ENCODE results near the gene ZNF384.
A peak's percentile ranks its signal among the peaks of the same experiment; 100 is the strongest.
"Not testable (repeated sequence)": the region's sequence is repeated elsewhere in the genome, so short reads cannot be mapped to it uniquely, and the experiment has no call there.

ZNF384 gene

DNA sequence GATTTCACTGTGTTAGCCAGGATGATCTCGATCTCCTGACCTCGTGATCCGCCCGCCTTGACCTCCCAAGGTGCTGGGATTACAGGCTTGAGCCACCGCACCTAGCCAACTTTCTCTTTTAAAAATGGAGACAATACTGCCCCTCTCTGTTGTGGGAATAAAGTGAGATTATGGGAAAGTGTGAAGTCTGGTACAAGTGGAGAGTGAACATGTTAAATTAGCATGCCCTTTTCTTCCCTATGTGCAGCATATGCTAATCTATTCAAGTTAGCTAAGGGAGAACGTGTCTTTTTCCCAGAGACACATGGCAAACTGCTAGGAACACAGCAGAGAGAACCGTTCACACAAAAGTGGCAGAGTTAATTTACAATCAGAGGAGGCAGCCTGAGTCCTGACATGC lies 36.2 kb upstream of the ZNF384 start:
- DNase-seq (ENCODE audit: extremely low read depth, low read depth), result no peak
- TF ChIP-seq CTCF (IDR thresholded peaks at IDR 0.05; ENCODE audit: low read depth, low read length), result no peak

DNA sequence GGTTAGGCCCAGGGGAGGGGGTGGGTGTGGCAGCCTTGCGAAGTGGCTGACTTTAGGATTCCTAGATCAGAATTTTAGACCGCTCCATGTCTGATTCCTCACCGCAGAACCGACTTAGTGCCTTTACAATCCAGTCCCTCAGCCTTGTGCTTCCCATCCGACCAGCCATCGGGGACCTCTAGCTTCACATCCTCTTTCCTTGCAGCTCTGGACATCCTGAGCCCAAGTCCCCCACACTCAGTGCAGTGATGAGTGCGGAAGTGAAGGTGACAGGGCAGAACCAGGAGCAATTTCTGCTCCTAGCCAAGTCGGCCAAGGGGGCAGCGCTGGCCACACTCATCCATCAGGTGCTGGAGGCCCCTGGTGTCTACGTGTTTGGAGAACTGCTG lies 35.2 kb upstream of the ZNF384 start:
- no peak for DNase-seq (ENCODE audit: extremely low read depth, low read depth)
- no peak for TF ChIP-seq CTCF (IDR thresholded peaks at IDR 0.05; ENCODE audit: low read depth, low read length)

DNA sequence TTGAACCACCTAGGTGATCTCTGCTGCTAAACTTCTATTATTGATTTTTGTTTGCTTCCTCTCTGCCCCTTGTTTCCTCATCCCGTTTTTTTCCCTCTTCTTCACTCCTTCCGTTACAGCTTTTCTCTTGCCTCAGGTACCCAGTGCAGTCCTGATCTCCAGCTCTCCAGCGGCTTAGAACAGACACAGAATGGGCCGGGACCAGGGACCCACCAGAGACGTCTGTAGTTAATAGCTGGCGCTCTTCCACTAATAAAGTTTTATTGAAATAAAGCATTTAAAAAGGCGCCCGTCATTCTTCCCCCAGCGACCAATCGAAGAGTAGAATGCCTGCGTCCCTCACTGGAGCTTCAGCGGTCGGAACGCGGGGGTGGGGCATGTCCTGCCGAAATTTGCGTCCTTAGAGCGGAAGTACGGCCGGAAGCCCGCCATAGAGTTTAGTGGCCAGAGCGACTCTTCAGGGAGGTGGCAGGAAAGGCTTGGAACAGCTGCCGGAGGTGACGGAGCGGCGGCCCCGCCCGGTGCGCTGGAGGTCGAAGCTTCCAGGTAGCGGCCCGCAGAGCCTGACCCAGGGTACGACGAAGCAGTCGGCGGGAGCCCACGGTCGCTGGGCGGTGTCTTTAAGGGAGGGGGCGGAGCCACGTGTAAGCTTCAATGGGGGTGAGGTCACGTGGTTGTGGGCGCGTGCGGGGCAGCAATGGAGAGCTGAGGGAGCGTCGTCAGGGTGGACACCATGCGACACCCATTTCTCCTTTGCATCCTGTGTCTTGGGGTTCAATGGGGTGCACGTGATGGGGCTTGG lies 34.6 kb upstream of the ZNF384 start, which contains the start of gene COPS7A:
COPS7A (plus strand) TSS at position 440 of the 802 bp plus-strand sequence. CDS start 611 bp downstream, outside the sequence.
- peak; percentile 91 for DNase-seq (ENCODE audit: extremely low read depth, low read depth)

DNA sequence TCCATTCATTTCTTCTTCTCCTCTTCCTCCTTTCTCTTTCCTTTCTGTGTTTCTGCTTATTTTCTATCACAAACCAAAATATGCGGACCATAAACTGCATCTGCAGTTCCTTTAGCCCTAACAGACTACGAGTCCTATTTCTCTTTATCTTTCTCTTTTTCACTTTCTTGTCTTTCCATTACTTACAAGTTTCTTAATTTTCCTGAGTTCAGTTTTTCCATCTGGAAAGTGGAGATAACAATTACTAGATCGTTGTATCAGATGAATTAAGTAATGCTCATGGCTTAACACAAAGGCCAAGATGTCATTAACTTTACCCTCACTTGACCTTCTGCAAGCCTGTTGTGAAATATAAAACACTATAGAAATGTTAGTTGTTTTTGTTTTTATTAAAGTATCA lies 33.7 kb upstream of the ZNF384 start:
- no peak for TF ChIP-seq CTCF (IDR thresholded peaks at IDR 0.05; ENCODE audit: low read depth, low read length)

More for the DNA sequence above, 34.6 kb upstream of the ZNF384 start, which contains the start of gene COPS7A:
- TF ChIP-seq CTCF (IDR thresholded peaks at IDR 0.05; ENCODE audit: low read depth, low read length), result no peak

DNA sequence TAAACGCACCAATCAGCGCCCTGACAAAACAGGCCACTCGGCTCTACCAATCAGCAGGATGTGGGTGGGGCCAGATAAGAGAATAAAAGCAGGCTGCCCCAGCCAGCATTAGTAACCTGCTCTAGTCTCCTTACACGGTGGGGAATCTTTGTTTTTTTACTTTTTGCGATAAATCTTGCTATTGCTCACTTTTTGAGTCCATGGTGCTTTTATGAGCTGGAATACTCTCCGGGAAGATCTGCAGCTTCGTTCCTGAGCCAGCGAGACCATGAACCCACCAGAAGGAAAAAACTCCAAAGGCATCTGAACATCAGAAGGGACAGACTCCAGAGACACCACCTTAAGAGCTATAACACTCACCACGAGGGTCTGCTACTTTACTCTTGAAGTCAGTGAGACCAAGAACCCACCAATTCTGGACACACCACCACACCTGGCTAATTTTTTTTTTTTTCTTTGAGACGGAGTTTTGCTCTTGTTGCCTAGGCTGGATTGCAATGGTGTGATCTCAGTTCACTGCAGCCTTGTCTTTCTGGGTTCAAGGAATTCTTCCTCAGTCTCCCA lies 27.8 kb upstream of the ZNF384 start:
- no peak for TF ChIP-seq CTCF (IDR thresholded peaks at IDR 0.05; ENCODE audit: low read depth, low read length)
- DNase-seq (ENCODE audit: extremely low read depth, low read depth), result no peak

More for the DNA sequence above, 33.7 kb upstream of the ZNF384 start:
- DNase-seq (ENCODE audit: extremely low read depth, low read depth), result no peak

DNA sequence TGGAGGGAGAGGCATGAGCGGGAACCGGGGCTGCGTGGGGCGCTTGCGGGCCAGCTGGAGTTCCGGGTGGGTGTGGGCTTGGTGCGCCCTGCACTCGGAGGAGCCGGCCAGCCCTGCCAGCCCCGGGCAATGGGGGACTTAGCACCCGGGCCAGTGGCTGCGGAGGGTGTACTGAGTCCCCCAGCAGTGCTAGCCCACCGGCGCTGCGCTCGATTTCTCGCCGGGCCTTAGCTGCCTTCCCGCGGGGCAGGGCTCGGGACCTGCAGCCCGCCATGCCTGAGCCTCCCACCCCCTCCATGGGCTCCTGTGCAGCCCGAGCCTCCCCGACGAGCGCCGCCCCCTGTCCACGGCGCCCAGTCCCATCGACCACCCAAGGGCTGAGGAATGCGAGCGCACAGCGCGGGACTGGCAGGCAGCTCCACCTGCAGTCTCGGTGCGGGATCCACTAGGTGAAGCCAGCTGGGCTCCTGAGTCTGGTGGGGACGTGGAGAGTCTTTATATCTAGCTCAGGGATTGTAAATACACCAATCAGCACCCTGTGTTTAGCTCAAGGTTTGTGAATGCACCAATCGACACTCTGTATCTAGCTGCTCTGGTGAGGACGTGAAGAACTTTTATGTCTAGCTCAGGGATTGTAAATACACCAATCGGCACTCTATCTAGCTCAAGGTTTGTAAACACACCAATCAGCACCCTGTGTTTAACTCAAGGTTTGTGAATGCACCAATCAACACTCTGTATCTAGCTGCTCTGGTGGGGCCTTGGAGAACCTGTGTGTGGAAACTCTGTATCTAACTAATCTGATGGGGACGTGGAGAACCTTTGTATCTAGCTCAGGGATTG lies 27.1 kb upstream of the ZNF384 start:
- not testable (repeated sequence) for DNase-seq (ENCODE audit: extremely low read depth, low read depth)

GRCh38 chr12:6708960-6709394 lies 19.8 kb upstream of the ZNF384 start:
- TF ChIP-seq CTCF (IDR thresholded peaks at IDR 0.05; ENCODE audit: low read depth, low read length), result no peak
- DNase-seq (ENCODE audit: extremely low read depth, low read depth), result no peak

- DNase-seq (ENCODE audit: extremely low read depth, low read depth), result not testable (repeated sequence)
Measured at GRCh38 chr12:6708351-6708750, 19.2 kb upstream of the ZNF384 start.

Measured in AG09319 (cell line).